HepG2 (cell line): ENCODE results near the gene ESF1. TPM values are rescaled to one million over a fixed set of nuclear protein-coding genes. Genes with fewer than 3 reads are reported as not detected.

Experiments used
- ATAC-seq: fragments of 200-7000 bp; cut with Tn5 transposase; 3 replicates; pipeline ENCODE4 v1.9.1; 2020; ENCODE audit warnings: mild to moderate bottlenecking, moderate library complexity
- BruUV-seq: library from RNA; stranded (reverse); fragments of 400-500 nt; replicated peaks from 2 replicates; lab custom pipeline; 2021; lab: Mats Ljungman, UMichigan
- CTCF ChIA-PET: fragments of 300-600 bp; formaldehyde crosslinking; extraction: SDS; loops from one replicate; lab custom pipeline; 2021; ENCODE audit warnings: low total read pairs, inconsistent platforms, low intra/inter-chr PET ratio; lab: Yijun Ruan, JAX
- POLR2A ChIA-PET: fragments of 350-600 bp; sonication (Branson Sonifier 250); formaldehyde crosslinking; loops from one replicate; lab custom pipeline; 2020; ENCODE audit warnings: antibody characterized with exemption, inconsistent platforms; lab: Yijun Ruan, JAX
- DNase-seq: peaks from one replicate; pipeline ENCODE4 v3.0.0-alpha.2; 2015; ENCODE audit warnings: low spot score
- FAIRE-seq: peaks from 3 replicates; lab custom pipeline; 2011; peaks lifted over from hg19 to GRCh38; lab: Jason Lieb, UNC
- H2AFZ ChIP-seq: one replicate; pipeline ENCODE4 v1.6.1; 2011; ENCODE audit warnings: low read length, inconsistent platforms
- H3K27ac ChIP-seq: fragments of 300-600 bp; 3 replicates; pipeline ENCODE4 v1.8.0; 2011; ENCODE audit warnings: mixed run types, mild to moderate bottlenecking, mixed read lengths, low read length, inconsistent platforms; ENCODE audit not compliant: insufficient read depth; ENCODE audit errors: extremely low read length
- H3K27me3 ChIP-seq, 2 experiments: fragments of 200-600 bp in 1 of 2; 2 replicates in 1 of 2; 3 replicates in 1 of 2; pipeline versions ENCODE4 v1.6.0 to v1.8.0; 2011; ENCODE audit warnings: low read length in 2 of 2, mild to moderate bottlenecking in 2 of 2, moderate library complexity in 2 of 2, inconsistent platforms in 1 of 2; ENCODE audit not compliant: insufficient read depth in 2 of 2, control insufficient read depth in 1 of 2
- H3K36me3 ChIP-seq, 2 experiments: fragments of 200-600 bp in 1 of 2; replicated peaks in 1 of 2; 2 replicates in 1 of 2; 3 replicates in 1 of 2; pipeline versions ENCODE4 v1.5.1 to v1.8.0; 2011; ENCODE audit warnings: low read length in 2 of 2, inconsistent platforms in 1 of 2; ENCODE audit not compliant: insufficient read depth in 2 of 2, control insufficient read depth in 1 of 2
- H3K4me1 ChIP-seq: 2 replicates; pipeline ENCODE4 v1.5.1; 2012; ENCODE audit warnings: low read length, inconsistent platforms; ENCODE audit not compliant: insufficient read depth
- H3K4me2 ChIP-seq: 2 replicates; pipeline ENCODE4 v1.6.0; 2011; ENCODE audit warnings: low read depth, low read length, inconsistent platforms
- H3K4me3 ChIP-seq, 3 experiments: fragments of 200-600 bp in 1 of 3; sonication (generic), shearing (Covaris generic) in 1 of 3; replicated peaks in 1 of 3; 2 replicates each; pipeline ENCODE4 v1.5.1; 2011 to 2016; ENCODE audit warnings: low read length in 3 of 3, inconsistent platforms in 2 of 3, low read depth in 2 of 3, mild to moderate bottlenecking in 2 of 3, control low read depth in 1 of 3, mixed read lengths in 1 of 3; ENCODE audit not compliant: insufficient read depth in 1 of 3
- H3K79me2 ChIP-seq: one replicate; pipeline ENCODE4 v1.6.1; 2011; ENCODE audit warnings: low read length, inconsistent platforms; ENCODE audit not compliant: insufficient read depth
- H3K9ac ChIP-seq: 2 replicates; pipeline ENCODE4 v1.6.0; 2011; ENCODE audit warnings: mild to moderate bottlenecking, low read depth, low read length, inconsistent platforms; ENCODE audit not compliant: insufficient read depth
- H3K9me3 ChIP-seq: 2 replicates; pipeline ENCODE4 v1.5.1; 2012; ENCODE audit warnings: mild to moderate bottlenecking, low read length
- H4K20me1 ChIP-seq: 2 replicates; pipeline ENCODE4 v1.6.0; 2011; ENCODE audit warnings: inconsistent platforms, mild to moderate bottlenecking, low read length, moderate library complexity; ENCODE audit not compliant: insufficient read depth
- BORCS8-MEF2B ChIP-seq: sonication (generic); formaldehyde crosslinking; IDR thresholded peaks from 2 replicates; pipeline ENCODE4 v1.8.0; 2022; ENCODE audit warnings: mild to moderate bottlenecking, missing genetic modification reagents
- BRF2 ChIP-seq: sonication (generic); formaldehyde crosslinking; IDR thresholded peaks from 2 replicates; pipeline ENCODE4 v1.8.1; 2022; ENCODE audit warnings: mild to moderate bottlenecking, missing genetic modification reagents
- GZF1 ChIP-seq: sonication (generic); formaldehyde crosslinking; IDR thresholded peaks from 2 replicates; pipeline ENCODE4 v1.5.1; 2020; ENCODE audit warnings: mild to moderate bottlenecking, missing genetic modification reagents
- MTF1 ChIP-seq: sonication (generic); formaldehyde crosslinking; IDR thresholded peaks from 2 replicates; pipeline ENCODE4 v1.5.0; 2020; ENCODE audit warnings: missing genetic modification reagents
- RXRB ChIP-seq: IDR thresholded peaks from 2 replicates; pipeline ENCODE4 v1.6.1; 2016; ENCODE audit warnings: borderline replicate concordance, missing genetic modification reagents, missing compliant biosample characterization
- SOX13 ChIP-seq, 3 experiments: fragments of 450-650 bp in 1 of 3; sonication (generic) in 1 of 3; formaldehyde crosslinking in 1 of 3; IDR thresholded peaks in 2 of 3; conservative IDR thresholded peaks in 1 of 3; 2 replicates each; pipeline versions ENCODE4 v1.5.0 to v1.6.1; 2016 to 2020; ENCODE audit warnings: antibody characterized with exemption in 1 of 3, mild to moderate bottlenecking in 1 of 3, missing compliant biosample characterization in 1 of 3, missing genetic modification reagents in 1 of 3, moderate library complexity in 1 of 3
- SRY ChIP-seq: sonication (generic); formaldehyde crosslinking; IDR thresholded peaks from 2 replicates; pipeline ENCODE4 v1.8.0; 2022; ENCODE audit warnings: mild to moderate bottlenecking, missing genetic modification reagents
- TCF7 ChIP-seq: sonication (generic); IDR thresholded peaks from 2 replicates; pipeline ENCODE4 v1.6.1; 2016; ENCODE audit warnings: antibody characterized with exemption, low read depth
- THAP9 ChIP-seq: sonication (generic); formaldehyde crosslinking; IDR thresholded peaks from 2 replicates; pipeline ENCODE4; 2020; ENCODE audit warnings: missing genetic modification reagents, mild to moderate bottlenecking, borderline replicate concordance
- TRIM24 ChIP-seq: sonication (generic); formaldehyde crosslinking; IDR thresholded peaks from 2 replicates; pipeline ENCODE4 v1.8.0; 2022; ENCODE audit warnings: mild to moderate bottlenecking, missing genetic modification reagents
- TSC22D2 ChIP-seq: sonication (generic); formaldehyde crosslinking; IDR thresholded peaks from 2 replicates; pipeline ENCODE4 v1.5.1; 2020; ENCODE audit warnings: missing genetic modification reagents, mild to moderate bottlenecking, borderline replicate concordance
- ZBTB44 ChIP-seq: sonication (generic); formaldehyde crosslinking; IDR thresholded peaks from 2 replicates; pipeline ENCODE4 v1.4.0; 2020; ENCODE audit warnings: missing genetic modification reagents
- in situ Hi-C: cut with HindIII; loops from 2 replicates; pipeline ENCODE4 v1.10.0; 2017; ENCODE audit warnings: low pct_unique_long_range_greater_than_20kb; ENCODE audit not compliant: extremely low pct_ligation_motif_present
- intact Hi-C: fragments of 100-400 bp; cut with micrococcal nuclease; formaldehyde crosslinking; loops from one replicate; pipeline ENCODE4 v1.10.0; 2022; ENCODE audit not compliant: unreplicated experiment
- polyA plus RNA-seq, 8 experiments: library from polyadenylated mRNA; depleted of rRNA in 3 of 8; stranded (reverse) in 7 of 8; unstranded in 1 of 8; fragments of >200 nt; fragmentation: Illumina TruSeq in 4 of 8; extraction: Trizol in 4 of 8; gene quantifications; 2 replicates each; pipeline versions ENCODE4 v1.2.1 to v1.2.3, GENCODE V29; 2011 to 2016; ENCODE audit warnings: low read depth in 4 of 8, missing spikeins in 1 of 8, mixed read lengths in 1 of 8; ENCODE audit not compliant: insufficient read depth in 1 of 8
- total RNA-seq, 5 experiments: library from RNA; depleted of rRNA; stranded (reverse); fragments of >200 nt; fragmentation: Illumina TruSeq; extraction: Trizol; gene quantifications; 2 replicates each; pipeline ENCODE4 v1.2.3, GENCODE V29; 2016; ENCODE audit warnings: low read depth in 1 of 5
- TF ChIP-seq, protein P1 (sequence below): sonication (generic); formaldehyde crosslinking; IDR thresholded peaks from 2 replicates; pipeline ENCODE4 v1.8.0; 2022; ENCODE audit warnings: missing genetic modification reagents, mild to moderate bottlenecking, moderate library complexity, borderline replicate concordance
- TF ChIP-seq, protein P2 (sequence below): sonication (generic); formaldehyde crosslinking; IDR thresholded peaks from 2 replicates; pipeline ENCODE4 v1.5.0; 2020; ENCODE audit warnings: missing genetic modification reagents

The ESF1 gene
- total and polyA plus RNA-seq, 2 of the 13 experiments (the other 11 are each of a cell fraction or from before 2014, with no cell fraction given) = 7.3 to 66.9 TPM

- CTCF ChIA-PET = no interaction called here
- FAIRE-seq (no peak), ATAC-seq (no peak), DNase-seq (no peak)
- H3K4me3 ChIP-seq = no peak overlapping the region
- in situ Hi-C loops = no loop called here
- H3K4me1 ChIP-seq = no peaks in the 10 kb centered on the region
- H4K20me1 ChIP-seq = no peaks in the 10 kb centered on the region
- H3K4me2 ChIP-seq = no peak overlapping the region
- POLR2A ChIA-PET = no interaction called here
- H3K79me2 ChIP-seq = no peaks in the 10 kb centered on the region
- peaks cover 30 to 83% of the 10 kb centered on the region in 2 experiments for H3K36me3 ChIP-seq
- no TSS peak for BruUV-seq
- TF ChIP-seq, protein P1, sequence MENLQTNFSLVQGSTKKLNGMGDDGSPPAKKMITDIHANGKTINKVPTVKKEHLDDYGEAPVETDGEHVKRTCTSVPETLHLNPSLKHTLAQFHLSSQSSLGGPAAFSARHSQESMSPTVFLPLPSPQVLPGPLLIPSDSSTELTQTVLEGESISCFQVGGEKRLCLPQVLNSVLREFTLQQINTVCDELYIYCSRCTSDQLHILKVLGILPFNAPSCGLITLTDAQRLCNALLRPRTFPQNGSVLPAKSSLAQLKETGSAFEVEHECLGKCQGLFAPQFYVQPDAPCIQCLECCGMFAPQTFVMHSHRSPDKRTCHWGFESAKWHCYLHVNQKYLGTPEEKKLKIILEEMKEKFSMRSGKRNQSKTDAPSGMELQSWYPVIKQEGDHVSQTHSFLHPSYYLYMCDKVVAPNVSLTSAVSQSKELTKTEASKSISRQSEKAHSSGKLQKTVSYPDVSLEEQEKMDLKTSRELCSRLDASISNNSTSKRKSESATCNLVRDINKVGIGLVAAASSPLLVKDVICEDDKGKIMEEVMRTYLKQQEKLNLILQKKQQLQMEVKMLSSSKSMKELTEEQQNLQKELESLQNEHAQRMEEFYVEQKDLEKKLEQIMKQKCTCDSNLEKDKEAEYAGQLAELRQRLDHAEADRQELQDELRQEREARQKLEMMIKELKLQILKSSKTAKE (CRISPR knock-in tag) = no peak
- TF ChIP-seq BRF2 (CRISPR knock-in tag) = no peak
- no peak for TF ChIP-seq GZF1 (CRISPR knock-in tag)
- no peak for TF ChIP-seq RXRB (CRISPR knock-in tag)
- TF ChIP-seq ZBTB44 (CRISPR knock-in tag) = no peak
- TF ChIP-seq THAP9 = no peak
- no peak for TF ChIP-seq TSC22D2 (CRISPR knock-in tag)
- no peak for TF ChIP-seq TRIM24
- no peak for TF ChIP-seq SRY (CRISPR knock-in tag)
- TF ChIP-seq TCF7 = no peak
- TF ChIP-seq BORCS8-MEF2B (CRISPR knock-in tag) = no peak
- TF ChIP-seq, protein P2, sequence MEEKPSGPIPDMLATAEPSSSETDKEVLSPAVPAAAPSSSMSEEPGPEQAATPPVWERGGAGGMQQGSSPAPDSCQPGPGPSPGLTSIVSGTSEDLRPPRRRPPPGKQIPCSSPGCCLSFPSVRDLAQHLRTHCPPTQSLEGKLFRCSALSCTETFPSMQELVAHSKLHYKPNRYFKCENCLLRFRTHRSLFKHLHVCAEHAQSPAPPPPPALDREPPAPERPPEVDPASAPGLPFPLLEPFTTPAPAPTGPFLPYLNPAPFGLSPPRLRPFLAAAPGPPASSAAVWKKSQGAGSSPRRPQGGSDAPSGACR = no peak
- no peak for TF ChIP-seq MTF1
- no peak for TF ChIP-seq SOX13 (IDR thresholded peaks at IDR 0.05)
- TF ChIP-seq SOX13 (CRISPR knock-in tag; conservative IDR thresholded peaks at IDR 0.05 in 1 of 2, IDR thresholded peaks at IDR 0.05 in 1 of 2) = no peak
- H3K9me3 ChIP-seq = peaks cover 5% of the 10 kb centered on the region; the same call in 1 of the 2 replicates
- H3K27me3 ChIP-seq = no peaks in the 10 kb centered on the region
- no peak overlapping the region for H3K27ac ChIP-seq
- H2AFZ ChIP-seq = no peak overlapping the region
- intact Hi-C loops = no loop called here
- H3K9ac ChIP-seq = no peak overlapping the region
Measured at GRCh38 chr20:13765299-13765698, 19.4 kb downstream of the ESF1 start.
